ENCODE data around the gene LINGO1.

- no peak for TF ChIP-seq REST (IDR thresholded peaks at IDR 0.05)
- TF ChIP-seq CTCF (IDR thresholded peaks at IDR 0.05; ENCODE audit: low read depth, low read length, missing input control), result no peak
Observed at GRCh38 chr15:77640615-77641014, 7.9 kb upstream of the LINGO1 start.

All from liver (tissue), 2 donors.